ENCODE results near the gene MRRF.
"Not testable (repeated sequence)": the region's sequence is repeated elsewhere in the genome, so short reads cannot be mapped to it uniquely, and the experiment has no call there.

Gene MRRF

DNA sequence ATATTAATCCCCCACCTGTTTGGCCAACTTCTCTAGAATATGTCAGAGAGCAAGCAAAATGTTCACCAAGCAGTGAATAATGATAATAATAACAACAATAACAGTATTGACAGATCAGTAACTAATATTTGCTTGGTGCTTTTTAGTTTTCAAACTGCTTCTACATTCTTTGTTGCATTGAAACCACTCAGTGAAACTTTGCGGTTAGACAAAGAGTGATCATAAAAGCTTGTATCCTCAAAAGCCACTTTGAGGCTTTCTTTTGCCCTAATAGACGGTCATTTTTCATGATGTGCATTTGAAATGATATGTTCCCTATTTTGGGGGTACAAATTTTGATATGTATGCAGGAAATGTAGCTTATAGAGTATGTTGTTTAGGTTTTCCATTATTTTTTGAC is 62.5 kb downstream of the MRRF start:
- DNase-seq (ENCODE audit: insufficient read length, low spot score) = no peak
- no peak for FAIRE-seq

GRCh38 chr9:122329597-122329996 is 64.9 kb downstream of the MRRF start:
- no peak for FAIRE-seq
- no peak for DNase-seq (ENCODE audit: insufficient read length, low spot score)

DNA sequence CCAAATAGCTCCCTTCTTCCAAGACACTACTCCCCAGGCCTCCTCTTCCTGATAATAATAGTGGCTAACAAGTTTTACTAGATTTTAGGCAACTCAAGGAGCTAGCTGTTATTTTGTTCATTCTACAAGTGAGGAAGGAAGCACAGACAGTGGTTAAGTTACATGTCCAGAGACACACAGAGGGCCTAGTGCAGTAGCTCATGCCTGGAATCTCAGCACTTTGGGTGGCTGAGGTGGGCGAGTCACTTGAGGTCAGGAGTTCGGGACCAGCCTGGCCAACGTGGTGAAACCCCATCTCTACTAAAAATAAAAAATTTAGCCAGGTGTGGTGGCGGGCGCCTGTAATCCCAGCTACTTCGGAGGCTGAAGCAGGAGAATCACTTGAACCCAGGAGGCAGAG is 65.8 kb downstream of the MRRF start:
- DNase-seq (ENCODE audit: insufficient read length, low spot score); FAIRE-seq: not testable (repeated sequence)

GRCh38 chr9:122331523-122331927 is 66.8 kb downstream of the MRRF start:
- FAIRE-seq (no peak), DNase-seq (ENCODE audit: insufficient read length, low spot score) (no peak)

GRCh38 chr9:122332083-122332482 is 67.4 kb downstream of the MRRF start:
- FAIRE-seq (no peak), DNase-seq (ENCODE audit: insufficient read length, low spot score) (no peak)

GRCh38 chr9:122332644-122333043 is 68.0 kb downstream of the MRRF start:
- no peak for FAIRE-seq
- no peak for DNase-seq (ENCODE audit: insufficient read length, low spot score)

DNA sequence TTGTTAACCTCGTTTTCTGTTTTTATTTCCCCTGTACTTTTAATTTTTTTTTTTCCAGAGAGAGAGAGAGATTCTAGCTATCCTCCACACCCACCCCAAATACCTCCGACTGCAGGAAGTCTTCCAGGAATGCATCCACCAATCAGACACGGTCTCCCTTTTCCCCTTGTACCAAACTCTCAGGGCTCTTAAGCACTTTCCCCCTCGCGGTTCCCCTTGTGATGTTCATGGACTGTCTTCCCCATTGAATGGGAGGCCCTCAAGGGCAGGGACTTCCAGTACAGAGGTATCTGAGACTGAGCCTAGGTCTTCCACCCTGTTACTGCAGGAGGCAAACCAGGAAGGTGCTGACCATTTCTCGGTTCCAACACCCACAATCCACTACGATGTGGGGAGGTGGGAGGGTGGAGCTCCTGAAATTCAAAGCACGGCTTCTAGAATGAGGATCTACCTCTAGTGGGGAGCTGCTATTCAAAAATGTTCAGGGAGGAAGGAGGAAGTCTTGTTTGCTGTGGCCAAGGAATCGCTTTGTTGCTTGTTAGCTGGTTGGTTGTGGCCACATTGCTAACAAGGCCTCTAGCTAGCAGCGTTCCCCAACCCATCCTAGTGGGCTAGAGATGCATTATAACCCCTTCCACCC is 68.6 kb downstream of the MRRF start:
- DNase-seq (ENCODE audit: insufficient read length, low spot score) (no peak), FAIRE-seq (no peak)

- no peak for FAIRE-seq
- DNase-seq (ENCODE audit: insufficient read length, low spot score) = no peak
Measured at GRCh38 chr9:122334916-122335315, 70.2 kb downstream of the MRRF start.

GRCh38 chr9:122336189-122336588 is 71.5 kb downstream of the MRRF start:
- no peak for FAIRE-seq
- no peak for DNase-seq (ENCODE audit: insufficient read length, low spot score)

- no peak for FAIRE-seq
- no peak for DNase-seq (ENCODE audit: insufficient read length, low spot score)
Measured at GRCh38 chr9:122336866-122337555, 72.3 kb downstream of the MRRF start.

GRCh38 chr9:122337556-122337929 is 72.9 kb downstream of the MRRF start:
- FAIRE-seq (no peak), DNase-seq (ENCODE audit: insufficient read length, low spot score) (no peak)

DNA sequence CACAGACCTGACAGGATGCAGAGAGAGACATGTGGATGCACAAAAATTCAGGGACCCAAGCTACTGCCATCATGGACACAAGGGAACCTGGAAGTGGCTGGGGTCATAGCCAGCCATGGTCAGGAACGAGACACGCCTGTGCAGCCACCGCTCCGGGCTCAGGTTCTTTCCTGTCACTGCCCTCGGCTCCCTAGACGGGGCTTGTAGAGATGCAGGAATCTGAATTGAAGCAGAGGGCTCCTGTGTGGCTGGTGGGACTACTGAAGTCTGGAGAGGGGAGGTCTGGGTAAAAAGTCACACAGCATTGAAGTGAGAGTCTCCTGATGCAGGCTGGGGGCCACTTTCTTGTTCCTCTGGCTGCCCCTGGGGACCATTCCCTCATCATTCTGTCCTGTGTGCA is 73.9 kb downstream of the MRRF start:
- DNase-seq (ENCODE audit: insufficient read length, low spot score) (no peak), FAIRE-seq (no peak)

- no peak for FAIRE-seq
- no peak for DNase-seq (ENCODE audit: insufficient read length, low spot score)
Measured at GRCh38 chr9:122338994-122339393, 74.3 kb downstream of the MRRF start.

- DNase-seq (ENCODE audit: insufficient read length, low spot score) = no peak
- no peak for FAIRE-seq
Measured at GRCh38 chr9:122339579-122339978, 74.9 kb downstream of the MRRF start.

- FAIRE-seq (no peak), DNase-seq (ENCODE audit: insufficient read length, low spot score) (no peak)
Measured at GRCh38 chr9:122340161-122340560, 75.5 kb downstream of the MRRF start.

- DNase-seq (ENCODE audit: insufficient read length, low spot score) = no peak
- no peak for FAIRE-seq
Measured at GRCh38 chr9:122342323-122343050, 77.8 kb downstream of the MRRF start.

DNA sequence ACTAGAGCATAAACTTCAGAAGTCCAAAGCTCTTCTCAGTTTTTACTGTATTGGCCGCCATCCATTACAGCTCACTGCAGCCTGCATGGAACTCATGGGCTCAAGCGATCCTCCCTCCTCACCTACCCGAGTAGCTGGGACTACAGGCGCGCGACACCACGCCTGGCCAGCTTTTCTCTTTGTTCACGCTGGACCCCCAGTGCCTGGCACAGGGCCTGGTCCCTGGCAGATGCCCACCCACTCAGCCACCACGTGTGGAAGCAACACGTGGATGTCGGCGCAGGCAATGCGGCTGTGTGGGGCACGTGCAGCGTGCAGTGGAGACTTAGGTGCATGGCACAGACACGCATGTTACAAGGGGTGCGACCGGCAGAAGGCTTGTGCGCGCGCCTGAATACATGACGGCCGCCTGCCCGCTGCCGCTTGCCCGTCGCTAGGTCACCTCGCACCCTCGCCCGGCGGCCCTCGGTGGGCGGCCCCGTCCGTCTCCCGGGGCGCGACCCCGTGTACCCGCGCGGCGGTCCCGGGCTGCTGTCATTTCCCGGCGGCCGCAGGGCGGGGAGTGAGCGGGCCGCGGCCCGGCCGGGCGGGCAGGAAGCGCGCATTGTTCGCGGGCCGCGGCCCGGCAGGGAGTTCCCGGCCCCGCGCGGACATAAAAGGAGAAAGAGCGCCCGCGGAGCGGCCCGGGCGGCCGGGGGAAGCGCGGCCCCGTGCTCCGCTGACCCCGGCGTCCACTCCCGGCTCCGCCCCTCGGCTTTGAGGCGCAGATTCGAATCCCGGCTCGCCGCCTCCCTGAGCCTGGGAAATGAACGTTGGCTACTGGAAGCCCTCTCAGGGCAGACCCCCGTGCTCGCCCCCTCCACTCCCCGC is 82.0 kb downstream of the MRRF start:
- FAIRE-seq (no peak), DNase-seq (ENCODE audit: insufficient read length, low spot score) (no peak)

DNA sequence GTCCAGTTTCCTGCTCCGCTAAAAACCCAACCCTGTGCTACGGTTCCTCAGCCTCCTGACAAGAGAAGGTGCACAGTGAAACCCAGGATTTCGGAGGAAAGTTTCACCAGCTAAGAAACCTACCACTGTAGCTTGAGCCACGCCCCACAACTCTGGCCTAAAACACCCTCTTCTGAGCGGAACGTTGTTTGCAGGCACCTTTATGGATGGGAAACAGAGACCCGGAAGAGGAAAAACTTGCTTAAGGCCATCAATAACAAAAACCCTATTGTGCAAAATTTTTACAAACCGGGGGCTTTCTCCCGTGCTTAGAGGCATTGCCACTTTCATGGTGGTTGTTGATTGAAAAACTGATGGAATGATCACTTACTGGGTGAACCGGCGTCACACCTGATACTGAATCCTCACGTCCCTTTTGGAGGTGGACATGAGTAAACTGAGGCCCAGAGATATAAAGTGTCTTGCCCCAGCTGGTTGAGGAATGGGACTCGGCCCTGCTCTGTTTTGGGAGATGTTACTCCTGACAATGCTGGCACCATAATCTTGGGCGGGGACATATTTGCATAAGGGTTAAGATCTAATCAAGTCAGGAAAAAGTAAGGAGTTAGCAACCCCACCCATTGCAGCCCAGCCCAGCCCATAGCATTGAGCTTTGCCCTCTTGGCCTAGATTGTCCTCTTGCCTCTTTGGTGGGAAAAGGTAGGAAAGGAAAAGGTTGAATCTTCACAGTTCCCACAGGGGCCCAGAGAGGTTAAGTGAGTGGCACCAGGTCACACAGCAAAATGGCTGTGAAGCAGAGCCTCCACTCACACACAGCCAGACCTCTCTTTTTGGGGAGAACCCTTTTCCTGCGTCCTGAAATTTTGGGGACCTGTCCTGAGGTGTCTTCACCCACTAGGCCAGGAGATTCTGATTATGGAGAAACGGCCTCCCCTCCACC is 82.9 kb downstream of the MRRF start:
- FAIRE-seq (no peak), DNase-seq (ENCODE audit: insufficient read length, low spot score) (peak; percentile 30)

DNA sequence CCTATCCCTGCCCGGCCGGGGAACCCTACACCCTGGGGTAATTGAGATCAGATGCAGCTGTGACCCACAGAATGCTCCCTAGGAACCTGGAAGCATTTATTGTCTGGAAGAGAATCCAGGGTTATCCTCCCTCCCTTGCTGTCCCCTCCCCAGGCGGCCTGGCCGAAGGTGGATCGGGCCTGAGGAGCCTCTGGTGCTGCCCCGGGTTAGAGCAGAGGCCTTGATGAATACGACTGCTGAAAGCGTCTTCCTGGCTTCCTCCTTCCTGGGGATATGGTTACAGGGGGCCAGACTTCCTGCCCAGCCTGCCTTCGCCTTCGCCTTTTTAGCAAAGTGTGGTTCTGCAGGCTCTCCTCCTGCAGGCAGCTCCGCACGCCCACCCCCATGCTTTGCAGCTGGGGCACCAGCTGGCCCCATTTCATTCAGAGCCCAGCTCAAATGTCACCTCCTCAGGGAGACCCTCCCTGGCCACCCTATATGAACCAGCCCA is 83.7 kb downstream of the MRRF start:
- no peak for DNase-seq (ENCODE audit: insufficient read length, low spot score)
- no peak for FAIRE-seq

DNA sequence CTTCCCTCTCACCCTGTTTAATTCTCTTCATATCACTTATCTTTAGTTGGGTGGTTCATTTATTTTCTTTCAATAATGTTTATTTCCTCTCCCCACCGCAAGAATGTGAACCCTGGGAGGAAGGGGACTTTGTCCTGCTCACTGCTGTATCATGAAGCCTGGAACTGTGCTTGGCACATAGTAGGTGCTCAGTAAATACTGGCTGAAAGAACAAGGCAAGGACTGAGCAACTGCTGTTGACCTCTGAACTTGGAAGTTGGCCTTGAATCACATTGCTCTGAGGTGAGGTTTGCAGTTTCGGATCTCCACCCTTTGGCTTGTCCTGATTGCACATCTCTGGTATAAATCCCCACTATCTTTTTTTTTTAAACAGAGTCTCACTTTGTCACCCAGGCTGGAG is 84.1 kb downstream of the MRRF start:
- no peak for FAIRE-seq
- DNase-seq (ENCODE audit: insufficient read length, low spot score) = no peak

Data from HTR-8/SVneo (cell line).